ENCODE results near the gene PIK3R1.

The PIK3R1 gene

GRCh38 chr5:68332080-68332451 is 116.5 kb downstream of the PIK3R1 start:
- no peak overlapping the region for H3K9ac ChIP-seq (ENCODE audit: low read depth, low read length)
- H3K27ac ChIP-seq (ENCODE audit: low read depth, low read length), result no peak overlapping the region
- no peaks in the 10 kb centered on the region for H3K4me1 ChIP-seq (ENCODE audit: insufficient read depth, low read length)
- no peak overlapping the region for H3K4me3 ChIP-seq (ENCODE audit: low read length)
- H3K27me3 ChIP-seq (ENCODE audit: insufficient read depth, low read length), result no peaks in the 10 kb centered on the region
- H3K36me3 ChIP-seq (ENCODE audit: insufficient read depth, low read length), result no peaks in the 10 kb centered on the region
- no peaks in the 10 kb centered on the region for H3K9me3 ChIP-seq (ENCODE audit: insufficient read depth, low read depth, low read length)
- WGBS, result 91% methylated on average over 3 of the region's 3 CpGs

GRCh38 chr5:68332556-68332955 is 117.0 kb downstream of the PIK3R1 start:
- no peak overlapping the region for H3K4me3 ChIP-seq (ENCODE audit: low read length)
- WGBS, result 95% methylated on average over 1 of the region's 1 CpG
- no peak overlapping the region for H3K9ac ChIP-seq (ENCODE audit: low read depth, low read length)
- H3K36me3 ChIP-seq (ENCODE audit: insufficient read depth, low read length), result no peaks in the 10 kb centered on the region
- H3K4me1 ChIP-seq (ENCODE audit: insufficient read depth, low read length), result no peaks in the 10 kb centered on the region
- no peaks in the 10 kb centered on the region for H3K9me3 ChIP-seq (ENCODE audit: insufficient read depth, low read depth, low read length)
- no peaks in the 10 kb centered on the region for H3K27me3 ChIP-seq (ENCODE audit: insufficient read depth, low read length)
- H3K27ac ChIP-seq (ENCODE audit: low read depth, low read length), result no peak overlapping the region

GRCh38 chr5:68333649-68334552 is 118.3 kb downstream of the PIK3R1 start:
- Histone ChIP-seq H3K27ac (ENCODE audit: low read depth, low read length) (no peak overlapping the region), H3K4me1 (ENCODE audit: insufficient read depth, low read length) (no peaks in the 10 kb centered on the region), H3K36me3 (ENCODE audit: insufficient read depth, low read length) (no peaks in the 10 kb centered on the region), H3K4me3 (ENCODE audit: low read length) (no peak overlapping the region), H3K9ac (ENCODE audit: low read depth, low read length) (no peak overlapping the region), H3K27me3 (ENCODE audit: insufficient read depth, low read length) (no peaks in the 10 kb centered on the region), H3K9me3 (ENCODE audit: insufficient read depth, low read depth, low read length) (no peaks in the 10 kb centered on the region)
- WGBS, result 91% methylated on average over 2 of the region's 2 CpGs

- no peaks in the 10 kb centered on the region for H3K27me3 ChIP-seq (ENCODE audit: insufficient read depth, low read length)
- no peak overlapping the region for H3K9ac ChIP-seq (ENCODE audit: low read depth, low read length)
- H3K36me3 ChIP-seq (ENCODE audit: insufficient read depth, low read length), result no peaks in the 10 kb centered on the region
- WGBS, result 97% methylated on average over 2 of the region's 2 CpGs
- H3K4me1 ChIP-seq (ENCODE audit: insufficient read depth, low read length), result no peaks in the 10 kb centered on the region
- H3K4me3 ChIP-seq (ENCODE audit: low read length), result no peak overlapping the region
- H3K9me3 ChIP-seq (ENCODE audit: insufficient read depth, low read depth, low read length), result no peaks in the 10 kb centered on the region
- H3K27ac ChIP-seq (ENCODE audit: low read depth, low read length), result no peak overlapping the region
Observed at GRCh38 chr5:68334553-68334886, 119.0 kb downstream of the PIK3R1 start.

GRCh38 chr5:68335075-68335474 is 119.5 kb downstream of the PIK3R1 start:
- Histone ChIP-seq H3K27ac (ENCODE audit: low read depth, low read length) (no peak overlapping the region), H3K9ac (ENCODE audit: low read depth, low read length) (no peak overlapping the region), H3K4me3 (ENCODE audit: low read length) (no peak overlapping the region), H3K9me3 (ENCODE audit: insufficient read depth, low read depth, low read length) (no peaks in the 10 kb centered on the region), H3K27me3 (ENCODE audit: insufficient read depth, low read length) (no peaks in the 10 kb centered on the region), H3K36me3 (ENCODE audit: insufficient read depth, low read length) (no peaks in the 10 kb centered on the region), H3K4me1 (ENCODE audit: insufficient read depth, low read length) (no peaks in the 10 kb centered on the region)

- H3K27me3 ChIP-seq (ENCODE audit: insufficient read depth, low read length), result no peaks in the 10 kb centered on the region
- H3K4me1 ChIP-seq (ENCODE audit: insufficient read depth, low read length), result no peaks in the 10 kb centered on the region
- no peaks in the 10 kb centered on the region for H3K9me3 ChIP-seq (ENCODE audit: insufficient read depth, low read depth, low read length)
- H3K9ac ChIP-seq (ENCODE audit: low read depth, low read length), result no peak overlapping the region
- no peak overlapping the region for H3K27ac ChIP-seq (ENCODE audit: low read depth, low read length)
- H3K4me3 ChIP-seq (ENCODE audit: low read length), result no peak overlapping the region
- no peaks in the 10 kb centered on the region for H3K36me3 ChIP-seq (ENCODE audit: insufficient read depth, low read length)
Observed at GRCh38 chr5:68336200-68336599, 120.6 kb downstream of the PIK3R1 start.

- Histone ChIP-seq H3K27me3 (ENCODE audit: insufficient read depth, low read length) (no peaks in the 10 kb centered on the region), H3K36me3 (ENCODE audit: insufficient read depth, low read length) (no peaks in the 10 kb centered on the region), H3K4me3 (ENCODE audit: low read length) (no peak overlapping the region), H3K27ac (ENCODE audit: low read depth, low read length) (no peak overlapping the region), H3K9ac (ENCODE audit: low read depth, low read length) (no peak overlapping the region), H3K9me3 (ENCODE audit: insufficient read depth, low read depth, low read length) (no peaks in the 10 kb centered on the region), H3K4me1 (ENCODE audit: insufficient read depth, low read length) (no peaks in the 10 kb centered on the region)
- WGBS, result 91% methylated on average over 4 of the region's 4 CpGs
Observed at GRCh38 chr5:68337235-68337634, 121.7 kb downstream of the PIK3R1 start.

- Histone ChIP-seq H3K9me3 (ENCODE audit: insufficient read depth, low read depth, low read length) (no peaks in the 10 kb centered on the region), H3K27ac (ENCODE audit: low read depth, low read length) (no peak overlapping the region), H3K4me3 (ENCODE audit: low read length) (no peak overlapping the region), H3K9ac (ENCODE audit: low read depth, low read length) (no peak overlapping the region), H3K4me1 (ENCODE audit: insufficient read depth, low read length) (no peaks in the 10 kb centered on the region), H3K36me3 (ENCODE audit: insufficient read depth, low read length) (no peaks in the 10 kb centered on the region), H3K27me3 (ENCODE audit: insufficient read depth, low read length) (no peaks in the 10 kb centered on the region)
- 92% methylated on average over 1 of the region's 1 CpG for WGBS
Observed at GRCh38 chr5:68339921-68340321, 124.4 kb downstream of the PIK3R1 start.

- no peaks in the 10 kb centered on the region for H3K4me1 ChIP-seq (ENCODE audit: insufficient read depth, low read length)
- H3K4me3 ChIP-seq (ENCODE audit: low read length), result no peak overlapping the region
Observed at GRCh38 chr5:68341006-68341405, 125.5 kb downstream of the PIK3R1 start.

GRCh38 chr5:68342693-68343092 is 127.1 kb downstream of the PIK3R1 start:
- H3K27me3 ChIP-seq (ENCODE audit: insufficient read depth, low read length), result no peaks in the 10 kb centered on the region
- H3K9me3 ChIP-seq (ENCODE audit: insufficient read depth, low read depth, low read length), result no peaks in the 10 kb centered on the region
- H3K9ac ChIP-seq (ENCODE audit: low read depth, low read length), result no peak overlapping the region
- 100% methylated on average over 1 of the region's 1 CpG for WGBS
- H3K27ac ChIP-seq (ENCODE audit: low read depth, low read length), result no peak overlapping the region
- no peaks in the 10 kb centered on the region for H3K36me3 ChIP-seq (ENCODE audit: insufficient read depth, low read length)
- H3K4me1 ChIP-seq (ENCODE audit: insufficient read depth, low read length), result no peaks in the 10 kb centered on the region
- H3K4me3 ChIP-seq (ENCODE audit: low read length), result no peak overlapping the region

More at GRCh38 chr5:68341006-68341405, 125.5 kb downstream of the PIK3R1 start:
- no peak overlapping the region for H3K9ac ChIP-seq (ENCODE audit: low read depth, low read length)
- 100% methylated on average over 1 of the region's 3 CpGs for WGBS
- no peak overlapping the region for H3K27ac ChIP-seq (ENCODE audit: low read depth, low read length)
- H3K9me3 ChIP-seq (ENCODE audit: insufficient read depth, low read depth, low read length), result no peaks in the 10 kb centered on the region
- H3K27me3 ChIP-seq (ENCODE audit: insufficient read depth, low read length), result no peaks in the 10 kb centered on the region
- no peaks in the 10 kb centered on the region for H3K36me3 ChIP-seq (ENCODE audit: insufficient read depth, low read length)

GRCh38 chr5:68343421-68343826 is 127.9 kb downstream of the PIK3R1 start:
- no peak overlapping the region for H3K4me3 ChIP-seq (ENCODE audit: low read length)
- no peaks in the 10 kb centered on the region for H3K4me1 ChIP-seq (ENCODE audit: insufficient read depth, low read length)
- no peaks in the 10 kb centered on the region for H3K36me3 ChIP-seq (ENCODE audit: insufficient read depth, low read length)
- no peak overlapping the region for H3K27ac ChIP-seq (ENCODE audit: low read depth, low read length)
- WGBS, result 89% methylated on average over 5 of the region's 5 CpGs
- H3K9ac ChIP-seq (ENCODE audit: low read depth, low read length), result no peak overlapping the region
- H3K27me3 ChIP-seq (ENCODE audit: insufficient read depth, low read length), result no peaks in the 10 kb centered on the region
- 0 out of 2 replicates have a peak, but pooled peaks cover 3% of the 10 kb centered on the region for H3K9me3 ChIP-seq (ENCODE audit: insufficient read depth, low read depth, low read length)
